Smooth muscle cell (in vitro differentiated cells): ENCODE results near the gene PTGER4. TPM values are rescaled to one million over a fixed set of nuclear protein-coding genes. Genes with fewer than 3 reads are reported as not detected.

Experiments
- DNase-seq: peaks from one replicate; lab custom pipeline; 2025; ENCODE audit not compliant: unreplicated experiment; lab: John Stamatoyannopoulos, UW
- H2AFZ ChIP-seq: fragments of 200-600 bp; sonication (generic); 2 replicates; pipeline ENCODE4 v1.6.0; 2016; ENCODE audit warnings: antibody characterized with exemption, low read depth, mild to moderate bottlenecking
- H3F3A ChIP-seq: fragments of 200-600 bp; sonication (generic); 2 replicates; pipeline ENCODE4 v1.6.0; 2017; ENCODE audit warnings: antibody characterized with exemption, low read depth
- H3K27ac ChIP-seq: fragments of 200-600 bp; sonication (generic); 2 replicates; pipeline ENCODE4 v1.5.1; 2016; ENCODE audit warnings: low read depth, mild to moderate bottlenecking
- H3K27me3 ChIP-seq: fragments of 200-600 bp; sonication (generic); 2 replicates; pipeline ENCODE4 v1.6.1; 2016; ENCODE audit warnings: low read depth, mild to moderate bottlenecking
- H3K36me3 ChIP-seq: fragments of 200-600 bp; sonication (generic); 2 replicates; pipeline ENCODE4 v1.5.1; 2016; ENCODE audit warnings: low read depth
- H3K4me1 ChIP-seq: fragments of 200-600 bp; sonication (generic); 2 replicates; pipeline ENCODE4 v1.5.1; 2016; ENCODE audit warnings: low read depth
- H3K4me2 ChIP-seq: fragments of 200-600 bp; sonication (generic); 2 replicates; pipeline ENCODE4 v1.6.0; 2016; ENCODE audit warnings: mild to moderate bottlenecking
- H3K4me3 ChIP-seq: fragments of 200-600 bp; sonication (generic); 2 replicates; pipeline ENCODE4 v1.5.1; 2016; ENCODE audit warnings: mild to moderate bottlenecking
- H3K79me2 ChIP-seq: fragments of 200-600 bp; sonication (generic); 2 replicates; pipeline ENCODE4 v1.6.0; 2016; ENCODE audit warnings: low read depth, mild to moderate bottlenecking
- H3K9ac ChIP-seq: fragments of 200-600 bp; sonication (generic); 2 replicates; pipeline ENCODE4 v1.6.0; 2016; ENCODE audit warnings: low read depth
- H3K9me3 ChIP-seq: fragments of 200-600 bp; sonication (generic); replicated peaks from 2 replicates; pipeline ENCODE4 v1.5.1; 2016; ENCODE audit warnings: low read depth
- H4K20me1 ChIP-seq: fragments of 200-600 bp; sonication (generic); 2 replicates; pipeline ENCODE4 v1.6.0; 2016; ENCODE audit warnings: low read depth
- whole genome bisulfite sequencing: methylation state at CpG from one replicate; pipeline ENCODE4 v1.1.7; 2016; ENCODE audit warnings: low lambda C conversion rate; 5-methylcytosine and 5-hydroxymethylcytosine counted together
- polyA plus RNA-seq: library from polyadenylated mRNA; unstranded; fragments of >200 nt; fragmentation: Nextera tagmentation; extraction: Ambion mirVana; gene quantifications from 2 replicates; pipeline ENCODE4 v1.2.1, GENCODE V29; 2016
- total RNA-seq: library from RNA; depleted of rRNA; stranded (reverse); fragments of >200 nt; gene quantifications from 2 replicates; pipeline ENCODE4 v1.2.3, GENCODE V29; 2014
- TF ChIP-seq, protein P1 (sequence below): fragments of 200-600 bp; sonication (generic); IDR thresholded peaks from 2 replicates; pipeline ENCODE4 v1.5.1; 2017; ENCODE audit warnings: borderline replicate concordance, mild to moderate bottlenecking, antibody characterized with exemption; ENCODE audit not compliant: insufficient read depth, poor library complexity, severe bottlenecking

Gene PTGER4
- total and polyA plus RNA-seq, 2 experiments from 2014 or later, result 0.27 to 0.31 TPM

DNA sequence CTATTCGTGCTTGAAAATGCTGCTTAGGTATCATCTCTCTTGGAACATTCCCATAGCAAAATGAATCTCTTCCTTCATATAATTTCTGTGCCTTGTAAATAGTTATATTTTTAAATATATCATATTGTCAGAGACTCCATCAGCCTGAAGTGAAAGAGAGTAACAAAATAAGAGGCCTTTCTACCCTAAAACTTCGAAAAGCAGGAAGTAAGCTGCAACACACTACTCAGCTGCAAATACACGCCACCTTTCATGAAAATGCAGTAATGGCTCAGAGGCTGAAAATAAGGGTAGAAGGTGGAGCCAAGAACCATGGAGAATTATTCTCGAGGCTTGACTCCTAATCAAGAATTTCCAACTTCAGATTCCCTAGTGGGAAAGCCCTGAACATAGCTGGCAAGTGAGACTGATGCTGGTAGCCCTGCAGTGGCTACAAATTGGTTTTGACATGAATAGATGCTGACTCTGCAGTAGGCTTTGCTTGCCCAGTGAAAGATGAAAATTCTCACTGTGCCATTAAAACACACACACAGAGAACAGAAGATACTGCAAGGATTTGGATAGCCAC, 30.2 kb upstream of the PTGER4 start:
- no peaks in the 10 kb centered on the region for H3K4me1 ChIP-seq
- no peaks in the 10 kb centered on the region for H4K20me1 ChIP-seq
- no peaks in the 10 kb centered on the region for H3F3A ChIP-seq
- no peak overlapping the region for H3K4me3 ChIP-seq
- no peaks in the 10 kb centered on the region for H3K79me2 ChIP-seq
- DNase-seq, result no peak
- H3K36me3 ChIP-seq, result no peaks in the 10 kb centered on the region
- no peak overlapping the region for H3K9ac ChIP-seq
- H3K4me2 ChIP-seq, result no peak overlapping the region
- TF ChIP-seq, protein P1, sequence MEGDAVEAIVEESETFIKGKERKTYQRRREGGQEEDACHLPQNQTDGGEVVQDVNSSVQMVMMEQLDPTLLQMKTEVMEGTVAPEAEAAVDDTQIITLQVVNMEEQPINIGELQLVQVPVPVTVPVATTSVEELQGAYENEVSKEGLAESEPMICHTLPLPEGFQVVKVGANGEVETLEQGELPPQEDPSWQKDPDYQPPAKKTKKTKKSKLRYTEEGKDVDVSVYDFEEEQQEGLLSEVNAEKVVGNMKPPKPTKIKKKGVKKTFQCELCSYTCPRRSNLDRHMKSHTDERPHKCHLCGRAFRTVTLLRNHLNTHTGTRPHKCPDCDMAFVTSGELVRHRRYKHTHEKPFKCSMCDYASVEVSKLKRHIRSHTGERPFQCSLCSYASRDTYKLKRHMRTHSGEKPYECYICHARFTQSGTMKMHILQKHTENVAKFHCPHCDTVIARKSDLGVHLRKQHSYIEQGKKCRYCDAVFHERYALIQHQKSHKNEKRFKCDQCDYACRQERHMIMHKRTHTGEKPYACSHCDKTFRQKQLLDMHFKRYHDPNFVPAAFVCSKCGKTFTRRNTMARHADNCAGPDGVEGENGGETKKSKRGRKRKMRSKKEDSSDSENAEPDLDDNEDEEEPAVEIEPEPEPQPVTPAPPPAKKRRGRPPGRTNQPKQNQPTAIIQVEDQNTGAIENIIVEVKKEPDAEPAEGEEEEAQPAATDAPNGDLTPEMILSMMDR, result no peak
- peaks cover 6% of the 10 kb centered on the region for H3K27me3 ChIP-seq
- WGBS, result 86% methylated on average over 4 of the region's 4 CpGs
- no peaks in the 10 kb centered on the region for H3K9me3 ChIP-seq
- H2AFZ ChIP-seq, result no peak overlapping the region
- H3K27ac ChIP-seq, result no peak overlapping the region

DNA sequence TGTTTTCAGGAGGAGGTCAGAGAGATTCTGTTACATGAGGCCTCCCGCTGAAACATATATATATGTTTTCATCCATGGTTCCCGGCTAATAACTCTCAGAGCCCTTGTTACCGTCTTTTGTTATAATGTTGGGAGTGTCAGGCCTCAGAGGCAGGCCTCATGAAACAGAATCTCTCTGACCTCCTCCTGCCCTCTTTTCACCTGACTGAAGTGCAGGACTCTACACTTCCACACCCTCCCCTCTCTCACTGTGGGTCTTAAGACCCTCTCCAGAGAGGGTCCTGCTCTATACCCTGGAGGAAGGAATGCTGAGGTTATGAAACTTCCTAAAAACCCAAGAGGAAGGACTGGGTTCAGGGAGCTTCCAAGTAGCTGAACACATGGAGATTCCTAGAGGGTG, 28.5 kb upstream of the PTGER4 start:
- no peak for DNase-seq
- no peak overlapping the region for H3K4me3 ChIP-seq
- H3K4me1 ChIP-seq, result no peaks in the 10 kb centered on the region
- no peaks in the 10 kb centered on the region for H3K9me3 ChIP-seq
- WGBS, result 94% methylated on average over 3 of the region's 3 CpGs
- H3K9ac ChIP-seq, result no peak overlapping the region
- peaks cover 6% of the 10 kb centered on the region for H3K27me3 ChIP-seq
- no peaks in the 10 kb centered on the region for H3K79me2 ChIP-seq
- no peaks in the 10 kb centered on the region for H3K36me3 ChIP-seq
- H2AFZ ChIP-seq, result no peak overlapping the region
- H4K20me1 ChIP-seq, result no peaks in the 10 kb centered on the region
- TF ChIP-seq, protein P1, result no peak
- H3K27ac ChIP-seq, result no peak overlapping the region
- no peaks in the 10 kb centered on the region for H3F3A ChIP-seq
- H3K4me2 ChIP-seq, result no peak overlapping the region

DNA sequence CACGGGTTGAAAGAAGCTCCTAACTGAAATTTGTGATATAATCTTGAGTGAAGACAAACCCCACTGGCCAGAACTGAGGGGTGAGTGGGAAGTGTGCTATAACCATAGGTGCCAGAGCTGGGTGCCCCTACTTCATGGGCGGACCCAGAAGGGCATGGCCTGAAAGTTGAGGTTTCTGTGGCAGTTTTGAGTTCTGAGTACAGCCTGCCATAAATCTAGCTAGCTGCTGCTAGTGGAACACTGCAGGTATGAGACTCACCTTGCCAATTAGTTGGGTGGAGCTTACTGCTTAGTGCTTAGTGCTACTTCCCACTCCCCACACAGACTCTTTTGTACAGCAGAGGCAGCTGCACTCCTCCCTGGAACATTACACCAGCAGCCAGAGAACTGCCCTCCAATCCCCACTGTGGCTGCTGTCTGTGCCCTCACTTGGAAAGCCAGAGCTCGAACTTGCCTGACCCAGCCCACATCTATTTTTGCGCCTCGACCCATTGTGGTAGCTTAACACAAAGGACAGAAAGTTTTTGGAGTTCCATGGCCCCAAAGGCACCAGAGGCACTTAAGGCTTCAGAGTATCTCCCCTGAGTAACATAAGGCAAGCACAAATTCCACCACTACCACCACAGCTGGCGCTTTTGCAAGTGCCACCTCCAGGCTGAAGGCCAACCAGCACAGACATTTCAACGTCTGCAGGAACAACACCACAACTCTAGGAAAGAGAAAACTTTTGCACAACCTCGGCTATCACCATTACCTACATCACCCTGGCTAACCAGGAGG, 27.1 kb upstream of the PTGER4 start:
- no peak for DNase-seq
- no peak overlapping the region for H2AFZ ChIP-seq
- H3F3A ChIP-seq, result no peaks in the 10 kb centered on the region
- no peaks in the 10 kb centered on the region for H3K4me1 ChIP-seq
- TF ChIP-seq, protein P1, result no peak
- no peaks in the 10 kb centered on the region for H3K79me2 ChIP-seq
- H4K20me1 ChIP-seq, result no peaks in the 10 kb centered on the region
- no peak overlapping the region for H3K9ac ChIP-seq
- 89% methylated on average over 8 of the region's 8 CpGs for WGBS
- H3K36me3 ChIP-seq, result no peaks in the 10 kb centered on the region
- no peak overlapping the region for H3K27ac ChIP-seq
- H3K9me3 ChIP-seq, result no peaks in the 10 kb centered on the region
- no peak overlapping the region for H3K4me2 ChIP-seq
- no peak overlapping the region for H3K4me3 ChIP-seq
- H3K27me3 ChIP-seq, result peaks cover 6% of the 10 kb centered on the region
